NCI-H82 treated with DMSO at 0.1 percent for 48 hours (cell line): Measurements from ENCODE around the gene IGF2BP2.

ENCODE experiments used
- DNase-seq: peaks from one replicate; lab custom pipeline; 2025; ENCODE audit not compliant: unreplicated experiment; lab: John Stamatoyannopoulos, UW

The IGF2BP2 gene

GRCh38 chr3:185767002-185767688 is 57.7 kb downstream of the IGF2BP2 start:
- no peak for DNase-seq

GRCh38 chr3:185766329-185767001 is 58.4 kb downstream of the IGF2BP2 start:
- DNase-seq: no peak

GRCh38 chr3:185764980-185765370 is 59.9 kb downstream of the IGF2BP2 start:
- DNase-seq: no peak

GRCh38 chr3:185764163-185764979 is 60.5 kb downstream of the IGF2BP2 start:
- no peak for DNase-seq

- DNase-seq: no peak
Measured at GRCh38 chr3:185763347-185764005, 61.4 kb downstream of the IGF2BP2 start.

GRCh38 chr3:185760550-185760949 is 64.3 kb downstream of the IGF2BP2 start:
- no peak for DNase-seq

GRCh38 chr3:185760088-185760487 is 64.8 kb downstream of the IGF2BP2 start:
- DNase-seq: no peak

- no peak for DNase-seq
Measured at GRCh38 chr3:185759512-185759911, 65.3 kb downstream of the IGF2BP2 start.

- DNase-seq: no peak
Measured at GRCh38 chr3:185758912-185759311, 65.9 kb downstream of the IGF2BP2 start.

GRCh38 chr3:185757176-185757575 is 67.7 kb downstream of the IGF2BP2 start:
- DNase-seq: no peak

- no peak for DNase-seq
Measured at GRCh38 chr3:185756477-185756876, 68.4 kb downstream of the IGF2BP2 start.

GRCh38 chr3:185754920-185755319 is 69.9 kb downstream of the IGF2BP2 start:
- DNase-seq: no peak

- DNase-seq: no peak
Measured at GRCh38 chr3:185753354-185753753, 71.5 kb downstream of the IGF2BP2 start.

GRCh38 chr3:185750702-185751101 is 74.1 kb downstream of the IGF2BP2 start:
- no peak for DNase-seq

- no peak for DNase-seq
Measured at GRCh38 chr3:185750015-185750414, 74.8 kb downstream of the IGF2BP2 start.

- DNase-seq: no peak
Measured at GRCh38 chr3:185746470-185746869, 78.4 kb downstream of the IGF2BP2 start.

GRCh38 chr3:185744997-185745843 is 79.6 kb downstream of the IGF2BP2 start:
- DNase-seq: no peak

- no peak for DNase-seq
Measured at GRCh38 chr3:185741586-185741985, 83.3 kb downstream of the IGF2BP2 start.

- no peak for DNase-seq
Measured at GRCh38 chr3:185740133-185740532, 84.7 kb downstream of the IGF2BP2 start.

- no peak for DNase-seq
Measured at GRCh38 chr3:185739264-185739701, 85.6 kb downstream of the IGF2BP2 start.
